HG03159 (cell line): ENCODE data around the gene PDZD7.

Experiments used
- ATAC-seq: cut with Tn5 transposase; IDR thresholded peaks from one replicate; pipeline ENCODE4 v1.9.1; 2021; ENCODE audit warnings: mild to moderate bottlenecking, moderate library complexity; ENCODE audit not compliant: unreplicated experiment

PDZD7 gene

GRCh38 chr10:101020427-101021075 lies 10.4 kb downstream of the PDZD7 start:
- ATAC-seq = no peak

- ATAC-seq = no peak
Observed at GRCh38 chr10:101019440-101019703, 11.6 kb downstream of the PDZD7 start.

GRCh38 chr10:101018600-101019439 lies 12.1 kb downstream of the PDZD7 start:
- ATAC-seq = no peak

DNA sequence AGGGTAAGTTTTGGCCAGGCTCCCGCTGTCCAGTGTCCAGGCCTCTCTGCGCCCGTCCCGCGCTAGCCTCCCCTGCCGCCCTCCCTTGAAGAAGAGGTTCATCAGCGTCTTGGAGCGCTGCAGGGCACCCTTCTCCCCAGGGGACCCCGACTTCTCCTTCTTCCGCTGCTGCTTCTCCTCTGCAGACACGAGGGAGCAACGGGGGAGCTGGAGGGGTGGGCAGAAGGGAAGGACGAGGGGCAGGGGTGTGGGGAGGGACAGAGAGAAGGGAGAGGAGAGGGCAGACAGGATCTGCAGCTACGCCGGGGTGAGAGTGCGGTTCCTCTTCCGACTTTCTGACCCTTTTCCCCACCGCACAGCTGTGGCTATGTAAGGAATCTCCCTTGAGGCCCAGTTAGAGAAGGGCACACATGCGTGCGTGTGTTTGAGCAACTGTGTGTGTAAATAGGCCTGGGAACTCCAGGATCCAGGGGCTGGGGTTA lies 12.8 kb downstream of the PDZD7 start:
- no peak for ATAC-seq

DNA sequence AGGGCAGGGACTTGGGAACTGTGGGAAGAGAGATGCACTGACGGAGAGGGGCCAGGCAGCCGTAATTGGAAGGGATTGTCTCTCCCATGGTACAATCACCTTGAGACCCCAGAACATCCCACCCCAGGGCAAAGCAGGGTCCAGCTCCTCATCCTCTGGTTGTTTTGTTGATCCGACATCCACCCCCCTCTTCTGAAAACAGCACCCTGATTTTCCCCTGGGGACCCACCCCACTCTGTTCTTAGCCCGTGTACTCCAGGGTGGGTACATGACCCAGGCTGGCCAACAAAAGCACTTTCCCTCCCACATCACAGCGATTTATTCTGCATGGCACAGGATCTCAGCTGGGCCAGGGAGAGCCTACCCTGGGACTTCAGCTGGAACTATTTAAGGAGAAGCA lies 14.1 kb downstream of the PDZD7 start:
- ATAC-seq = no peak

DNA sequence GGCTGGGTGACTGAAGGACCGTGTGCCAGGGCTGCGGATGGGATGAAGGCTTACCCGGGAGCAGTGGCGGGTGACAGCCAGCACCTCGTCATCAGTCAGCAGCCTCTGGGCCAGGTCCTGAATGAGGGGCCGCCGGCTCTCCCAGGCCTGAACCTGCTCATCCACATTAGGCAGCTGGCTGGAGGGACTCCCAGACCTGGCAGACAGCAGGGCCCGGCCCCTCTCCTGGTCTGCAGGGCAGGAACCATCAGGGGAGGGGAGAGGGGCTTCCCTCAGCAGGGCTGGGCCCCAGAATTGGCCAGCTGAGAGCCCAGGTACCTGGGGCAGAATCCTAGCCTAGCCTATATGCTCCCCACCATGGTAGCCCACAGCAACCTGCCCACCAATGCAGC lies 15.4 kb downstream of the PDZD7 start:
- no peak for ATAC-seq

DNA sequence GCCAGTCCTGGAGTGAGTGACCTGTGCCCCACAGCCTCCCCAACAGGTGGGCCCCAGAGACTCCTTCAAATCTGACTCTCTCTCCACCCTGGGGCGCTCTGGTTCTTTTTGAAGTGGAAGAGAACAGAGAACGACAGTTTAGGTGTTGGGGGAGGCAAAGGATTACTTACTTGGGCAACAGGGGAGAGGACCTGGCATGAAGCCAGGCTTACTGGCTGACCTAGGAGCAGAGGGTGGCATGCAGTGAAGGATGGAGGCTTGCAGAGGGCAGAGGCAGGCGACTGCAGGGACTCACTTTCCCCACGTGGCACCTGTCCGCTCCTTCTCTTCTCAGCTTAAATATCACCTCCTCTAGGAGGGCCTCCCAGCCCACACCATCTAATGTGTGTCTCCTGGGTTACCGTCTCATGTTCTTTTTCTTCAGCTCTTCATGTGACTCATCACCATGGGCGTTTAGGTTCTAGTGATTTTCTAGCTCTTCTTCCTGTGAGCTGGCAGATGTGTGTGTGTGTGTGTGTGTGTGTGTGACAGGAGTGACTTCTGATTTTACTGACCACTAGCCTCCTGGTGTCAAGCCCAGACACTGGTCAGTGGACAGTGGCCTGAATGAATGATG lies 15.9 kb downstream of the PDZD7 start:
- ATAC-seq = no peak

GRCh38 chr10:101014230-101014884 lies 16.6 kb downstream of the PDZD7 start:
- ATAC-seq = no peak

DNA sequence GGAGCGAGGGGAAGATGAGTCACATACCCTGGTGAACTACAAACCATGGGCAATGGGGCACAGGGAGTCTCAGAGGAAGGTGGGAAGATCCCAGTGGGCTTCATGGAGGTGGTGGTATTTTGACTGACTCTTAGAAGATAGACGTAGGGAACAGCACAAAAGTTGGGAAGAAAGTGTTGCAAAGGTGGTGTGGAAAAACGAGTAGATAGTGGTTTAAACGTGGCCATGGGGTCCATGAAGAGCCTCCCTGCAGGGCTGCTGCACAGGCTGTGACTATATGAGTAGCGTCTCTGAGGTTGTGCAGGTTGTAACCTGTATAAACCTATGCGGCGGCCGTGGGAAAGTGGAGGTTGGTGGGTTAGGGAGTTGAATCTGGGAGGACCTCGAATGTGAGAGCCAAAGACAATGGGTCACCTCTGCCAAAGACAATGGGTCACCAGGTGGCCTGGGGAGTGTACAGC lies 17.5 kb downstream of the PDZD7 start:
- no peak for ATAC-seq

- peak; percentile 78 for ATAC-seq
Observed at GRCh38 chr10:101012525-101013364, 18.2 kb downstream of the PDZD7 start.

GRCh38 chr10:101011517-101012423 lies 19.2 kb downstream of the PDZD7 start:
- no peak for ATAC-seq

GRCh38 chr10:101010329-101010728 lies 20.6 kb downstream of the PDZD7 start:
- ATAC-seq = no peak

- no peak for ATAC-seq
Observed at GRCh38 chr10:101008823-101009423, 22.0 kb downstream of the PDZD7 start.

- no peak for ATAC-seq
Observed at GRCh38 chr10:101007915-101008822, 22.8 kb downstream of the PDZD7 start.

- ATAC-seq = no peak
Observed at GRCh38 chr10:101007099-101007711, 23.7 kb downstream of the PDZD7 start.

- ATAC-seq = no peak
Observed at GRCh38 chr10:101006593-101007098, 24.3 kb downstream of the PDZD7 start.

DNA sequence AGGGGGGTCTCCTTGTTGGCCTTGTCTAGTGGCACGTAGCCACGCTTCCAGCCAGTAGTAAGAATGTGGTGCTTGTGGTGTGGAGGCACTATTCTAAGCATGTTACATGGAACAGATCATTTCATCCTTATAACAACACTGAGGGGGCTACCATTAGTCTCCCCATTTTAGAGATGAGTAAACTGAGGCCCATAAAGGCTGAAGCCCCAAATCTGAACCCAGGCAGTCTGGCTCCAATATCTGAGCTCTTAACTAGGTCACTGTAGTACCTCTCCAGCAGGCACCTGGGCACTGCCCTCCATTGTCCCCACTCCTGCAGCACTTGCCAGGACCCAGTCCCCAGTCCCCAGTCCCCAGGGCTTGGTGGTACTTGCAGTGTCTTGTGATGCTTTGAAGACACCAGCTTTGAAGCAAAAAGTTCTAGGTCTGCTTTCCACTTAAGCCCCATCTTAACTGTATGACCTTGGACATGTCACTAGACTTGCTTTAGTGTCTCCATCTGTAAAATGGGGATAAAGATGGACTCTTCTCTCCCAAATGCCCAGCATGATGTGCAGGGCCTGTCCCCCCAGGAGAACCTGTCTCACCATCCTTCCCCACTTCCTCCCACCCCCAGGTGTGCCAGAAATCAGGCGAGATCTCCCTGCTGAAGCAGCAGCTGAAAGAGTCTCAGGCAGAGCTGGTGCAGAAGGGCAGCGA lies 24.9 kb downstream of the PDZD7 start:
- ATAC-seq = no peak
